ENCODE measurements around the gene KAZN.

DNA sequence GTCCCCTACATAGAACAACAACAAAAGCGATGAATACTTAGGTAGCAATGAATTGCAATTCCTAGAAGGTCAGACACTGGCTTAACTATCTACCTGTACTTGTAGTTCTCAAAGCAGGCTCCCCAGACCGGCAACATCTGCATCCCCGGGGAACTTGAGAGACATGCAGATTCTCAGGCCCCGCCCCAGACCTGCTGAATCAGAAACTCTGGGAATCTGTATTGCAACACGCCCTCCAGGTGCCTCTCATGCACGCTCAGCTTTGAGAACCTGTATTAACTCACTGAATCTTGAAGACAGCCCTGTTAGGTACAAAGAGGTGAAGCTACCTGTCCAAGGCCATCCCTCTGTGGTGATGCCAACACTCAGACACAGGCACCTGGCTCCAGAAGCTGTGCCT, 128.1 kb downstream of the KAZN start:
- TF ChIP-seq, protein P1, sequence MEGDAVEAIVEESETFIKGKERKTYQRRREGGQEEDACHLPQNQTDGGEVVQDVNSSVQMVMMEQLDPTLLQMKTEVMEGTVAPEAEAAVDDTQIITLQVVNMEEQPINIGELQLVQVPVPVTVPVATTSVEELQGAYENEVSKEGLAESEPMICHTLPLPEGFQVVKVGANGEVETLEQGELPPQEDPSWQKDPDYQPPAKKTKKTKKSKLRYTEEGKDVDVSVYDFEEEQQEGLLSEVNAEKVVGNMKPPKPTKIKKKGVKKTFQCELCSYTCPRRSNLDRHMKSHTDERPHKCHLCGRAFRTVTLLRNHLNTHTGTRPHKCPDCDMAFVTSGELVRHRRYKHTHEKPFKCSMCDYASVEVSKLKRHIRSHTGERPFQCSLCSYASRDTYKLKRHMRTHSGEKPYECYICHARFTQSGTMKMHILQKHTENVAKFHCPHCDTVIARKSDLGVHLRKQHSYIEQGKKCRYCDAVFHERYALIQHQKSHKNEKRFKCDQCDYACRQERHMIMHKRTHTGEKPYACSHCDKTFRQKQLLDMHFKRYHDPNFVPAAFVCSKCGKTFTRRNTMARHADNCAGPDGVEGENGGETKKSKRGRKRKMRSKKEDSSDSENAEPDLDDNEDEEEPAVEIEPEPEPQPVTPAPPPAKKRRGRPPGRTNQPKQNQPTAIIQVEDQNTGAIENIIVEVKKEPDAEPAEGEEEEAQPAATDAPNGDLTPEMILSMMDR (IDR thresholded peaks at IDR 0.05), result no peak
- no peak for TF ChIP-seq POLR2A (IDR thresholded peaks at IDR 0.05)
